Sigmoid colon (tissue), 4 donors: ENCODE measurements around the gene NRXN3.

Source experiments
- CTCF ChIP-seq, 4 experiments: fragments of 450-650 bp in 3 of 4; fragments of 200-600 bp in 1 of 4; IDR thresholded peaks; one replicate each; pipeline ENCODE4 v1.5.1; 2016 to 2019; ENCODE audit warnings: antibody characterized with exemption in 4 of 4, mild to moderate bottlenecking in 3 of 4, moderate library complexity in 2 of 4
- EP300 ChIP-seq, 4 donors: sonication (generic); formaldehyde crosslinking; IDR thresholded peaks; one replicate each; pipeline ENCODE4 v1.6.1; 2017; ENCODE audit warnings: antibody characterized with exemption in 4 of 4
- POLR2A ChIP-seq, 2 donors: fragments of 450-650 bp; IDR thresholded peaks; one replicate each; pipeline ENCODE4 v1.6.1; 2016; ENCODE audit warnings: antibody characterized with exemption in 2 of 2, mild to moderate bottlenecking in 2 of 2, moderate library complexity in 2 of 2
- POLR2AphosphoS5 ChIP-seq, 4 donors: sonication (generic); formaldehyde crosslinking; IDR thresholded peaks; one replicate each; pipeline ENCODE4 v1.6.1; 2017; ENCODE audit warnings: antibody characterized with exemption in 4 of 4

GRCh38 chr14:79575032-79575431 lies 1404.9 kb downstream of the NRXN3 start:
- no peak for TF ChIP-seq CTCF (IDR thresholded peaks at IDR 0.05)
- no peak for TF ChIP-seq POLR2AphosphoS5 (IDR thresholded peaks at IDR 0.05)
- no peak for TF ChIP-seq POLR2A (IDR thresholded peaks at IDR 0.05)
- TF ChIP-seq EP300 (IDR thresholded peaks at IDR 0.05), result no peak
